ENCODE data around the gene MBD4. TPM values are rescaled to one million over a fixed set of nuclear protein-coding genes. Genes with fewer than 3 reads are reported as not detected.

The MBD4 gene
- total and polyA plus RNA-seq, 10 of the 15 experiments (the other 5 are each of a cell fraction or from before 2014, with no cell fraction given), result 17.7 to 59.0 (median 49.0) TPM

DNA sequence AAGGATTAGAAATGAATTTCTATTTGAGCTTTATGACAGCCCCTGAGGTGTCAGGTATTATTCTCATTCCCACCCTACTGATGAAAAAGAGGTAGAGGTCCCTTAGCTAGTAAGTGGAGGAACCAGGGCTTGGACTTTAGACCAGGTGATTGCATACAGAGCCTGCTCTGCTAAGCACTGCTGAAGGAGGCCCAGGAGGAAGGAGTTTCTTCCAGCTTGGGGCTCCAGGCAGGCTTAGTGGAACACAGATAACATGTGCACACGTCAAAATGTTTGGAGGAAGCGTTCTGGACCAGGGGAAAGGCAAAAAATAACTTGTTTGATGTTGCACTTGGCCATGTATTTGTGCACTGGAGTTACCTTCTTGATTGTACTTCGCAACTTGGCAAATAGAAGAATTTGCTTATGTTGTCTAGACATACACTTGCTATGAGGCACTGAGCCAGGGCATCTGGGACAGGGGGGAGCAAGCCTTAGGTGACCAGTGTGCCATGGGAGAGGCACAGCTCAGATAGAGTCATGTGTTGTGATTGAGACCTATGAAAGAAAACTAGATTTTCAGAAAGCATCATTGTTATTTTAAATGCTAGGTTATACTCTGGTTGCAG, 22.7 kb upstream of the MBD4 start:
- CTCF ChIA-PET, result interaction anchor here (0.6 to 1.4 kb wide), 4 partner anchors 11 to 76 kb away, joined by 3 to 5 read pairs (median 4); no protein-coding TSS in a partner anchor
- 86% methylated on average over 3 of the region's 3 CpGs for WGBS (ENCODE audit: insufficient coverage, insufficient replicate concordance, low lambda C conversion rate, missing lambda C conversion rate)
- no peaks in the 10 kb centered on the region; a peak in 1 of 4 replicates for H3K36me3 ChIP-seq (ENCODE audit: control insufficient read depth in 2 of 2, insufficient read depth in 2 of 2, low read length in 1 of 2)
- no peaks in the 10 kb centered on the region for H3K9me3 ChIP-seq (replicated peaks; ENCODE audit: control insufficient read depth, insufficient read depth, low read length)
- POLR2A ChIA-PET, result no interaction called here
- no peak for FAIRE-seq
- intact Hi-C loops (cut with micrococcal nuclease; ENCODE audit: unreplicated experiment), result no loop called here
- no peaks in the 10 kb centered on the region for H3K79me2 ChIP-seq (ENCODE audit: control insufficient read depth, insufficient read depth, low read length)
- no peak for TF ChIP-seq ZNF24 (IDR thresholded peaks at IDR 0.05)
- TF ChIP-seq, protein P1, sequence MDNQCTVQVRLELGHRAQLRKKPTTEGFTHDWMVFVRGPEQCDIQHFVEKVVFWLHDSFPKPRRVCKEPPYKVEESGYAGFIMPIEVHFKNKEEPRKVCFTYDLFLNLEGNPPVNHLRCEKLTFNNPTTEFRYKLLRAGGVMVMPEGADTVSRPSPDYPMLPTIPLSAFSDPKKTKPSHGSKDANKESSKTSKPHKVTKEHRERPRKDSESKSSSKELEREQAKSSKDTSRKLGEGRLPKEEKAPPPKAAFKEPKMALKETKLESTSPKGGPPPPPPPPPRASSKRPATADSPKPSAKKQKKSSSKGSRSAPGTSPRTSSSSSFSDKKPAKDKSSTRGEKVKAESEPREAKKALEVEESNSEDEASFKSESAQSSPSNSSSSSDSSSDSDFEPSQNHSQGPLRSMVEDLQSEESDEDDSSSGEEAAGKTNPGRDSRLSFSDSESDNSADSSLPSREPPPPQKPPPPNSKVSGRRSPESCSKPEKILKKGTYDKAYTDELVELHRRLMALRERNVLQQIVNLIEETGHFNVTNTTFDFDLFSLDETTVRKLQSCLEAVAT (IDR thresholded peaks at IDR 0.05), result no peak
- TF ChIP-seq POLR2AphosphoS5 (IDR thresholded peaks at IDR 0.05; ENCODE audit: low read length), result no peak
- TF ChIP-seq, protein P2, sequence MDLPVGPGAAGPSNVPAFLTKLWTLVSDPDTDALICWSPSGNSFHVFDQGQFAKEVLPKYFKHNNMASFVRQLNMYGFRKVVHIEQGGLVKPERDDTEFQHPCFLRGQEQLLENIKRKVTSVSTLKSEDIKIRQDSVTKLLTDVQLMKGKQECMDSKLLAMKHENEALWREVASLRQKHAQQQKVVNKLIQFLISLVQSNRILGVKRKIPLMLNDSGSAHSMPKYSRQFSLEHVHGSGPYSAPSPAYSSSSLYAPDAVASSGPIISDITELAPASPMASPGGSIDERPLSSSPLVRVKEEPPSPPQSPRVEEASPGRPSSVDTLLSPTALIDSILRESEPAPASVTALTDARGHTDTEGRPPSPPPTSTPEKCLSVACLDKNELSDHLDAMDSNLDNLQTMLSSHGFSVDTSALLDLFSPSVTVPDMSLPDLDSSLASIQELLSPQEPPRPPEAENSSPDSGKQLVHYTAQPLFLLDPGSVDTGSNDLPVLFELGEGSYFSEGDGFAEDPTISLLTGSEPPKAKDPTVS (IDR thresholded peaks at IDR 0.05; ENCODE audit: low read depth, low read length), result no peak
- TF ChIP-seq ATF7 (IDR thresholded peaks at IDR 0.05; ENCODE audit: low read depth), result no peak
- no peak for TF ChIP-seq TBL1XR1 (IDR thresholded peaks at IDR 0.05; ENCODE audit: low read depth, low read length)
- no peak for TF ChIP-seq BCL11A (IDR thresholded peaks at IDR 0.05; ENCODE audit: low read depth, low read length)
- TF ChIP-seq KLF5 (IDR thresholded peaks at IDR 0.05; ENCODE audit: partially characterized antibody), result no peak
- no peak overlapping the region for H2AFZ ChIP-seq (ENCODE audit: control insufficient read depth, low read depth, low read length)
- H3K4me2 ChIP-seq (ENCODE audit: control insufficient read depth, insufficient read depth), result no peak overlapping the region
- no peak for DNase-seq (ENCODE audit: low read depth, low spot score)
- H3K9ac ChIP-seq (ENCODE audit: control insufficient read depth, insufficient read depth, low read length), result no peak overlapping the region
- H3K27ac ChIP-seq (ENCODE audit: control insufficient read depth, insufficient read depth), result no peak overlapping the region
- SMC1A ChIA-PET (ENCODE audit: uncharacterized antibody, unreplicated experiment), result interaction anchor here (0.7 to 1.2 kb wide), 2 partner anchors 13 to 14 kb away, joined by 3 read pairs; no protein-coding TSS in a partner anchor
- RAD21 ChIA-PET (ENCODE audit: unreplicated experiment), result interaction anchor here (0.9 kb wide), 1 partner anchor 492 kb away, joined by 3 read pairs; no protein-coding TSS in a partner anchor
- ATAC-seq, result no peak
- no peaks in the 10 kb centered on the region for H3K27me3 ChIP-seq (replicated peaks in 1 of 2; ENCODE audit: control insufficient read depth in 2 of 2, insufficient read depth in 2 of 2, low read length in 1 of 2)
- in situ Hi-C loops (cut with MboI), result no loop called here
- no peak overlapping the region for H3K4me3 ChIP-seq
- no TSS peak for BruUV-seq (replicated peaks)
- no peaks in the 10 kb centered on the region for H4K20me1 ChIP-seq (ENCODE audit: control insufficient read depth, insufficient read depth)
- H3K4me1 ChIP-seq (ENCODE audit: control insufficient read depth, insufficient read depth, low read length), result peaks cover 12% of the 10 kb centered on the region

All from GM12878 (cell line).